ENCODE measurements around the gene LGR6.

LGR6 gene

GRCh38 chr1:202199040-202199889, 5.7 kb downstream of the LGR6 start:
- no peak for DNase-seq (ENCODE audit: low read depth, low spot score)

- DNase-seq (ENCODE audit: low read depth, low spot score), result no peak
Observed at GRCh38 chr1:202200112-202200548, 6.5 kb downstream of the LGR6 start.

GRCh38 chr1:202200669-202201068, 7.1 kb downstream of the LGR6 start:
- DNase-seq (ENCODE audit: low read depth, low spot score), result no peak

GRCh38 chr1:202201266-202201665, 7.7 kb downstream of the LGR6 start:
- no peak for DNase-seq (ENCODE audit: low read depth, low spot score)

- DNase-seq (ENCODE audit: low read depth, low spot score), result no peak
Observed at GRCh38 chr1:202201971-202202370, 8.4 kb downstream of the LGR6 start.

GRCh38 chr1:202202500-202203168, 9.0 kb downstream of the LGR6 start:
- no peak for DNase-seq (ENCODE audit: low read depth, low spot score)

GRCh38 chr1:202203238-202204039, 9.8 kb downstream of the LGR6 start:
- DNase-seq (ENCODE audit: low read depth, low spot score), result no peak

GRCh38 chr1:202204065-202204464, 10.5 kb downstream of the LGR6 start:
- DNase-seq (ENCODE audit: low read depth, low spot score), result no peak

GRCh38 chr1:202205523-202206190, 12.1 kb downstream of the LGR6 start:
- no peak for DNase-seq (ENCODE audit: low read depth, low spot score)

- DNase-seq (ENCODE audit: low read depth, low spot score), result no peak
Observed at GRCh38 chr1:202207292-202207691, 13.7 kb downstream of the LGR6 start.

GRCh38 chr1:202208351-202208857, 14.8 kb downstream of the LGR6 start:
- no peak for DNase-seq (ENCODE audit: low read depth, low spot score)

- DNase-seq (ENCODE audit: low read depth, low spot score), result no peak
Observed at GRCh38 chr1:202210385-202210784, 16.8 kb downstream of the LGR6 start.

- no peak for DNase-seq (ENCODE audit: low read depth, low spot score)
Observed at GRCh38 chr1:202210969-202211368, 17.4 kb downstream of the LGR6 start.

GRCh38 chr1:202212787-202213186, 19.2 kb downstream of the LGR6 start:
- DNase-seq (ENCODE audit: low read depth, low spot score), result no peak

GRCh38 chr1:202213361-202214088, 19.9 kb downstream of the LGR6 start:
- no peak for DNase-seq (ENCODE audit: low read depth, low spot score)

GRCh38 chr1:202214089-202214843, 20.7 kb downstream of the LGR6 start:
- DNase-seq (ENCODE audit: low read depth, low spot score), result no peak

- DNase-seq (ENCODE audit: low read depth, low spot score), result no peak
Observed at GRCh38 chr1:202215472-202216130, 22.0 kb downstream of the LGR6 start.

- DNase-seq (ENCODE audit: low read depth, low spot score), result no peak
Observed at GRCh38 chr1:202216691-202217090, 23.1 kb downstream of the LGR6 start.

- DNase-seq (ENCODE audit: low read depth, low spot score), result no peak
Observed at GRCh38 chr1:202217516-202217915, 23.9 kb downstream of the LGR6 start.
